GM21515 (cell line): Measurements from ENCODE around the gene CDK15.
A peak's percentile ranks its signal among the peaks of the same experiment; 100 is the strongest.

ENCODE experiments used
- ATAC-seq: cut with Tn5 transposase; IDR thresholded peaks from one replicate; pipeline ENCODE4 v1.9.1; 2021; ENCODE audit not compliant: unreplicated experiment

The CDK15 gene

GRCh38 chr2:201860636-201861066 lies 54.3 kb downstream of the CDK15 start:
- ATAC-seq: peak; percentile 75

GRCh38 chr2:201862843-201863242 lies 56.5 kb downstream of the CDK15 start:
- ATAC-seq: no peak

- no peak for ATAC-seq
Measured at GRCh38 chr2:201866643-201867473, 60.5 kb downstream of the CDK15 start.

GRCh38 chr2:201871471-201871870 lies 65.1 kb downstream of the CDK15 start:
- no peak for ATAC-seq

- ATAC-seq: no peak
Measured at GRCh38 chr2:201872591-201872990, 66.3 kb downstream of the CDK15 start.

GRCh38 chr2:201879996-201880395 lies 73.7 kb downstream of the CDK15 start:
- no peak for ATAC-seq

GRCh38 chr2:201880579-201880978 lies 74.2 kb downstream of the CDK15 start:
- ATAC-seq: no peak

- ATAC-seq: no peak
Measured at GRCh38 chr2:201880993-201881611, 74.8 kb downstream of the CDK15 start.

- ATAC-seq: no peak
Measured at GRCh38 chr2:201881741-201882140, 75.4 kb downstream of the CDK15 start.

GRCh38 chr2:201882353-201883090 lies 76.2 kb downstream of the CDK15 start:
- no peak for ATAC-seq

- no peak for ATAC-seq
Measured at GRCh38 chr2:201883606-201884369, 77.5 kb downstream of the CDK15 start.

GRCh38 chr2:201886504-201886903 lies 80.2 kb downstream of the CDK15 start:
- ATAC-seq: no peak

GRCh38 chr2:201887773-201888425 lies 81.6 kb downstream of the CDK15 start:
- ATAC-seq: no peak

- no peak for ATAC-seq
Measured at GRCh38 chr2:201888426-201888800, 82.1 kb downstream of the CDK15 start.

GRCh38 chr2:201890453-201890852 lies 84.1 kb downstream of the CDK15 start:
- ATAC-seq: no peak

GRCh38 chr2:201891676-201892075 lies 85.3 kb downstream of the CDK15 start:
- no peak for ATAC-seq

GRCh38 chr2:201892516-201892915 lies 86.2 kb downstream of the CDK15 start:
- ATAC-seq: no peak

- no peak for ATAC-seq
Measured at GRCh38 chr2:201900362-201900761, 94.0 kb downstream of the CDK15 start.

GRCh38 chr2:201901786-201902185 lies 95.4 kb downstream of the CDK15 start:
- ATAC-seq: no peak
